HG03095 (cell line): ENCODE measurements around the gene PRLR.

Source experiments
- ATAC-seq: cut with Tn5 transposase; IDR thresholded peaks from one replicate; pipeline ENCODE4 v1.9.1; 2021; ENCODE audit warnings: moderate library complexity; ENCODE audit not compliant: unreplicated experiment

Gene PRLR

DNA sequence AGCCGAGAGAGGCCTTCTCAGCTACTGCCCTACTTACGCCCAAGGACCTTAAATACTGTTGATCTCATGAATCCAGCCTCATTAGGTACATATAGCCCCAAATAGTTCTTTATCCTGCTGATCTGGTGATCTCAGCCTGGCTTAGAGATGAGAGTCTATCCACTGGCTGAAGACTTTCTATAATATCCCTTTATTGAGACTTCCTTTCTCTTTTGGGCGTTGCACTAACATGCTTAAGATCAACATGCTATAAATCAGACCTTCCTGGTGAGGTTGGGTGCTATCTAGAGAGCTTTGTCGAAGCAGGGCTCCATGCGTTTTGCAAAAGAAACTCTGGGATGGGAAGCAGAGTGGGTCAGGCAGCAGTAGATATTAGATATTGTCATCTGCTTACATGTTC lies 138.6 kb downstream of the PRLR start:
- ATAC-seq = no peak

DNA sequence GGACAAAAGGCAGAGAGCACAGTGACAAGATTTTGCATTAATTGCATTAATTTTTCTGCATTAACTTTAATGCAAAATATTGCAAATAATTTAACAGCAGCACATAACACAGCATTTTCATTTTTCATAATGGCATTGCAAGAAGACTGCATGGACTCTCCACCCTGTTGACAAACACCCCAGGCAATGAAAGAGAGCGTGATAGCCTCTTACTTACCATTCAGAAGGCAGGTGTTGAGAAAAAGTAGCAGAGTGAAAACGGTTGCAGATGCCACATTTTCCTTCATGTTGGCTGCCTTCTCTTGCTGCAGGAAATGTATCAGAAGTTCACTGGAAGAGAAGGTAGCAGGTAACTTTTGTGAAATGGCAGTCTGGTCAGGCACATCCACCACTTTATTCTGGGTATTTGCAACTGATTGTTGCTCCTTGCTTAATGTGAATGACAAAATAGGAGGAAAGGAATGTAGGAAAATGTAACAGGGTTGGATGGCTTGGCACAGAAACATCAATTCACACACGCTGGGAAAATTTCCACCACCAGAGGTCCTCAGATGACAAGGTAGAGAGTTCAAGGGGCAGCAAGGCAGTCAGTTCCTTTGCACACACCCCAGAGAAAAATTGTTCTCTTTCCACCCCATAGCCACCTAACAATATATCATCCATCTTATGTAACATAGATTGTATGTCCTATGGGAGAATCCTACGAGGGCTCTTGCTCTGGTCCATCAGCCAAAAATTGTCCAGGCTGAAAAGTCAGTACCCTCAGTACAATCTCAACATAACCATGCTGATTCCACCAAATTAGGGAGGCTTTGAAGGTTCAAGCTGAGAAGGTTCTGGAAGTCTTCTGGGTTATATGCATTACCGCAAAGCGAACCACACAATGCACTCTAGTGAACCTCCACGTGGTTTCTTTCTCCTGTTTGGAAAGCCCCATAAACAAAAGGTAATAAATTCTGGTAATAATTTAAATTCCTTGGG lies 140.7 kb downstream of the PRLR start:
- ATAC-seq = no peak

DNA sequence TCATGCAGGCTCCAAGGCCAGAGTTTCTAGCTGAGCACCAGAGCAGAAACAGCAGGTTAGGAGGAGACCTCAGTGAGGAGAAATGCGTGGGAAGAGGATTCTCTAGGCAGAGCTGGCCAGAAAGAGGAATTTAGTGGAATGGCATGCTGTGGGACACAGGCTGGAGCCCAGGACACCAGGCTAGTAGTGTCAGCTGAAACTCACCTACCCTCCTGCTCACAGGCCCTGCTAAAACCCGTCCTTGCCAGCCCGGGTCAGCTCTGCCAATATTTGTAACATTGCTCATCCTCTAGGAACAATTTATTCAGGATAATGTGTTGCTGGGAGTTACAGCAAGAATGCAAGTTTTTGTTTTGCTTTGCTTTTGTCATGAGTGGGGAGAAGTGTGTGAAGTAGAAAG lies 142.3 kb downstream of the PRLR start:
- no peak for ATAC-seq

DNA sequence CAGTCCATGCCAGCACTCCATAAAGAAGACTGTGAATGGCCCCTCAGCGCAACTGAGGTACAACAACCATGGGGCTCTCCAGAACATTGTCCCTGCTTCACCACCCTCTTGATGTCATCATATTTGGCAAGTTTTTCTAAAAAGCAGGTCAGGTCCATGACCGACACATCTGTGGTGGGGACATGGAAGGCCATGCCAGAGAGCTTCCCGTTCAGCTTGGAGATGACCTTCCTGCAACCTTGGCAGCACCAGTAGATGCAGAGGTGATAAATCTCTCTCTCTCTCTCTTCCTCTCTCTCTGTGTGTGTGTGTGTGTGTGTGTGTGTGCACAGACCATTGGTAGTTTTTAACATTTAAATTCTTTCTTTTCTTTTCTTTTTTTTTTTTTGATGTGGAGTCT lies 147.1 kb downstream of the PRLR start:
- no peak for ATAC-seq

DNA sequence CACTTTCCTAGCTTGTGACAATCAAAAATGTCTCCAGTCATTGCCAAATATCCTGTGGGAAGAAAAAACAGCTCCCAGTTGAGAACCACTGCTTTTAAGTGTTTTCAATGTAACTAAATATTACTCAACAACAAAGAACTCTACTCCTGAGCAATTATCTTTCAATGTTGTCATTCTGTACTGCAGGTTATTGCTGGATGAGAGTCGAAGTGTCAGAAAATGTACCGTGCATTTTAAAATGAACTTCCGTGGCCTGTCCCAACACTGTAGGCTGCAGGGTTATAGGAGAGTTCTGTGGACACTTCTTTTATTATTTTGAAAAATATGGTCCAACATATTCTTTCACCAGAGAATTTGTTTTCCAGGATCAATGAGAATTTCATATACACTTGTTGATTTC lies 147.8 kb downstream of the PRLR start:
- ATAC-seq = no peak

DNA sequence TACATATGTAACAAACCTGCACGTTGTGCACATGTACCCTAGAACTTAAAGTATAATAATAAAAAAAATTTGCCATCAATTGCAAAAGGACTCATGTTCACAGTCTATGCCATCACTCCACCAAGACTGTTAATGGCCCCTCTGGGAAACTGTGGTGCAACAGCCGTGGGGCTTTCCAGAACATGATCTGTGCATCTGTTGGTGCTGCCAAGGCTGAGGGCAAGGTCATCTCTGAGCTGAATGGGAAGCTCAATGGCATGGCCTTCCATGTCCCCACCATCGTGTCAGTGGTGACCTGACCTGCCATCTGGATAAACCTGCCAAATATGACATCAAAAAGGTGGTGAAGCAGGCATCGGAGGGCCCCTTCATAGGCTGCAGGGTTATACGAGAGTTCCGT lies 149.2 kb downstream of the PRLR start:
- no peak for ATAC-seq

DNA sequence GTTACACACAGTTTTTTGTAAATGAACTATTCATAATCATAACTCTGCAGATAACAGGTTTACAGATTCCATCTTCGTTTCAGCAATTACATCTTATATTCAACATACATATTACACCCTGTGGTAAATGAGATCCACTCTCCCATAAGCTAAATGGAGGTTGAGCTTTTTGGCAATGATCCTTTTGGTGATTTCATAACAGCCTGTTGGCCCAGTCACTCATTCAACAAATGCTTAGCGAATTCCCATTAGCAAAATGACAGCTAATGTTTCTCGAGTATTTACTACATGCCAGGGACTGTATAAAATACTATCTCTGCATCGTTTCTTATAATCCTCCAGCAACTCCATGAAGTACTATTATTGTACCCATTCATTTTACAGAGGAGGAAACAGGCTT lies 157.1 kb downstream of the PRLR start:
- ATAC-seq = no peak

DNA sequence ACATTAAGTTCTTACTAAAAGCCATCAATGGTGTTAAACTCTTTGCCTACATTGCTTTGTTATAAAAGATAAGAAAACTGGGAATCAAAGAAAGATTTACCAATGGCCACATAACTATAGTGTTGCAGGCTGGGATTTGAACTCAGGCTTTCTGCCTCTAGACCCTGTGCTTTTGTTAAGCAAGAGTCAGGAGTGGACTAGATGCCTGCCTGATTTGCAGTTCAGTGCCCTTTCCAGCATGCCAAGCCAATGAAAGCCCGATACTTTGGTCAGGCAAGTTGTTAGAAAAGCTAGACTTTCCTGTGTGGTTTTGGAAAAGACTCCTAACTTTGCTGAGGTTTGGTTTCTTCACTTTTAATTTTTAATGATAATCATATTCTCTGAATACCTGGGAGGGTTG lies 161.1 kb downstream of the PRLR start:
- ATAC-seq = no peak

DNA sequence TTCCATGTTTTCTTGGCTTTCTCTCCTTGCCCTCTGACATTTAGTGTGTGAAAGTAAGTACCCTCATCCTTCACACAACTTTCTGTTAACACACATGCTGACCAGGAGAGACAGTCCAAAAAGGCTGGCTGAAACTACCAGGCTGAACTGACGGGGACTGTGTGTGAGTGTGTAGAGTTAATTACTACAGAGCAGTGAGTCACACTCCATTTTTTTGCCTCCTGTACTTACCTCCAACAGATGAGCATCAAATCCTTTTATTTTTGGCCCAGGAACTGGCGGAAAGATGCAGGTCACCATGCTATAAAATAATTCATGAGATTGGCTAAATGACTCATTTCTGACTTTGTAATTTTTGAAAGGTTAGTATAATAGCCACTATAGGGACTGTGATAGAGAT lies 162.3 kb downstream of the PRLR start:
- no peak for ATAC-seq

DNA sequence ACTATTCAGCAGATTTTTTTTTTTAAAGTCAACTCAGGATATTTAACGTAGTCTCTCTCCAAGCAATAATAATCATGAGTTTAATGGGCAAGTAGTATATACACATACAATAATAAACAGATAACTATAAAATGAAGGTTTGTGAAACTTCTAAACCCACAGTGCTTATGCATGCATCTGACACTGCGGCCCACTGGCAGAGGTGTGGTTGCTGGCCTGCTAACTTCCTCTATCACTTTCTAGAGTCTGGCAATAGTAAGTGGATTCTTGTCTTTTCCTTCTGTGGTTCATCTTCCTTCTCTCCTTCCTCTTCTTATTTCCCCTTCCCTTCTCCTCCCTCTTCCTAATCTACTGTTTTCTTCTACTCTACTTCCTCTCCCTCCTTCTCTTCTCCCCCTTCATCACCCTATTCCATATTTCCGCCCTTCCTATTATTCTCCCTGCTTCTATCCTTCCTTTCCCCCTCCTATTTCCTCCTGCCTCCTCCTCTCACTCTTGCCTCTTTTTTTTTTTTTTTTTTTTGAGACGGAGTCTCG lies 164.0 kb downstream of the PRLR start:
- no peak for ATAC-seq

DNA sequence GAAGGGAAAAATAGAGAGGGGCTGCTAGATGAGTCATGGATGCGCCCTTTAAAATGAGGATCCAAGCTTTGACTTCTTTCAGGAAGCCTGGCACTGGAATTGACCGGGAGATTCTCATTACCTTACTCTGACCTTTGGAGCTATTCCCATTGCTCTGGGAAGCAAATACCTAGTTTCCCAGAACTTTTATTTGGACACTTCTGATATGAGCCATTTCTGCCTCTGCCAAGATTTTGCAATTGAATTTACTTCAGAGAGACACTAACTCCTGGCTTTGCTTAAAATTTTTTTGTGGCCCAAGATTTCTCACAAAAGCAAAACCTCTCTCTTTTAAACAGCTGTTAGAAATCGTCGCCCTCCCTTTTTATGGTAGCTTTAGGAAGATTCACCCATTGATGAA lies 166.9 kb downstream of the PRLR start:
- ATAC-seq = no peak

DNA sequence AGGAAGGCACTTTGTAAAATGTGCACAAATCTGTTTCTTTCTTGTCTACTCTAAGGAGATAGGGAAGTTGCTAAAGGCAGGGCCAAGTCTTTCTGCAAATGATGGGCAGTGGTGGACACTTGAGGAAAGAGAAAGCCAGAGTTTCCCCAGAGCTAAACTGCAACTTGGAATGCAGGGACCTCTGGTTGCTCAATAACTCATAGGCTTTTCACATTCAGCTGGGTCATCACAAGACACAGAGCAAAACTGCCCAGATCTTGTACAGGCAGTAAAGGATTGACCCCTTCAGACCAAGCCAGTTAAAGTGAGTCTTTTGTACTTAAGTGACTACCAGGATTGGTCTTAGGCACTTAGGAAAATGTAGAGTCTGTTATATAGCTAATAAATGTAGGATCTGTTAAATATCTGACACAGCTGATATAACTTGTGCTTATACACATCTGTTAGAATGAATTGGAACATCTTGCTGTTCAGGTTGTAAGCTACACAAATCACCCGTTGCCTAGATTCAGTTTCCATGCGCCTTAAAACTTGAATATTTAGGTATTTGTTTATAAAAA lies 169.0 kb downstream of the PRLR start:
- ATAC-seq = no peak

DNA sequence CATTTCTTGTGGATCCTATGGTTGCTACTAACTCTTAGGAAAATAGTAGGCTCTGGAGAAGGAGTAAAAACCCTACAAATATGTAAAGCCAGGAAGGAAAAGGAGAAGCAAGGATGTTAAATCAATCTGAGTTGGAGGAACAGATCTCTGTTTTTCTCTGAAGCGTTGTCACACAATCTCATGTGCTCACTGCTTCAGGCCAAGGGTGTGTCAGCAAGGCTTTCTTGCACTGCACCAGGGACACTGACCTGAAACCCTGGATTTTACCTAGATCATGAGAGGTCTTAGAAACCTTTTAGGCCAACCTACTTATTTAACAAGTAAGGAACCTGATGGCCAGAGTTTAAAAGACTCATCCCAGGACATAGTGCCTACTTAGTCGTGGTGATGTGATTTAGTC lies 170.1 kb downstream of the PRLR start:
- ATAC-seq = no peak

DNA sequence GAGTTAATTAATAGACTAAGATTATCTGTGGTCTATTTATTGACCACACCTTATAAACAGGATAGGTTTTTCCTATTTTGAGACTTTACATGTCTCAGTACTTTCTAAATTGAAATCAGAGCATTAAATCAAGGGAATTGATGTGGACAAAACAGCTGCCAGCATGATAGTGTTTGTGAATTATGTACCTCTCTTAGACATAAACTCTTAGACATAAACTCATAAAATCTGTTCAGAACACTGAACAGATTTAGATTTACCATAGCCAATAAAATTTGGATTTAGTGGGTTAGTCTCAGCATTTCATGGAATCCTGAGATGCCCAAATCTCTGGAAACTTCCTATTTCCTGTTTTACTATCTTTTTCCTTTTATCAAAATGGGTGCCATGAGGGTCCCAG lies 171.0 kb downstream of the PRLR start:
- ATAC-seq = no peak

DNA sequence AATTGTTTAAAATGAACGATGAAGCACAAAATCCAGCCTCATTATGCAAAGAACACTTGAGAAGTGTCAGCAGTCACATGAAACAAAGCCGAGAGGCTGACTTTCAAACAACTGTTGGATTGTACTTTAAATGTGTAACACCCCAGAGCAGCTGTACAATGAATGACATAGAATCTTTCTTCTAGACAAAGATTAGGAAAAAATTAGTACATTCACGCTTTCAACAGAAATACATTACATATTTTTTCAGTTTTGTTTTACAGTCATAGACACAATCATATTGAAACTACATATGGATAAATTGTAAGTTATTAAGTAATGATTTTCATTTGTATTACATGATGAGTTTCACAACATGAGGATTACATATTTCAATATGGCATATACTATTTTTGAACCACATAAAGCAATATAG lies 171.9 kb downstream of the PRLR start:
- peak; percentile 87 for ATAC-seq

DNA sequence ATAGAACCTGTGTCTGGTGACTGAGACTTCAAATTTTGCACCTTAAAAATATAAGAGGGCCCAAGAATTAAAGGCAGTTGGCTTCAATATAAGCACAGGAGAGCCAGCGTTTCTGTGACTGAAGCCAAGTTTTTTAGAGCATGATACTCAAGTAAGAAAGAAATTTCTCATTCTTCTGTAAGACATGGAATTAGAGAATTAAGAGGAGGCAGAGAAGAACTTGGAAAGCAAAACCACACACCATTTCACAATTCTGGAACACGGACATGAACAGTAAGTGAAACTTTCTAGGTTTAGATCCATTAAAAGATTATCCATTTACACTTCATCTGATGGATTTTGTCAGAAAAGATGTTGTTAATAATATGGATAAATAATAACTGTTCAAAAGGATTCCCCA lies 173.6 kb downstream of the PRLR start:
- ATAC-seq = no peak

DNA sequence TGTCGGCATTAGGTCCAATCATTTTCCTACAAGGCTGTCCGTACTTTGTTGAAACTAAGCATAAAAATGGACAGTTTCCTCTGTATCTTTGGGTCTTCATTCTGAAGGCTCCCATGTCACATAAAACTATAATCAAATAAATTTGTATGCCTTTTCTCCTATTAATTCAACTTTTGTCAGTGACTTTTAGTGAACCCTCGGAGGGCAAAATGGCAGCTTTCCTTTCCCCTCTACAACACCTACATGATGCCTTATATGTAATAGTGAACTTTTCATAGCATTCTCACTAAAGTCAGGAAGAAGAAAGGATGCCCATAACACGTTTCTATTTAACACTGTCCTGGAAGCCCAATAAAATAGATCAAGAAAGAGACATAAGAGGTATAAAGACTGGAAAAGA lies 177.4 kb downstream of the PRLR start:
- ATAC-seq = no peak

DNA sequence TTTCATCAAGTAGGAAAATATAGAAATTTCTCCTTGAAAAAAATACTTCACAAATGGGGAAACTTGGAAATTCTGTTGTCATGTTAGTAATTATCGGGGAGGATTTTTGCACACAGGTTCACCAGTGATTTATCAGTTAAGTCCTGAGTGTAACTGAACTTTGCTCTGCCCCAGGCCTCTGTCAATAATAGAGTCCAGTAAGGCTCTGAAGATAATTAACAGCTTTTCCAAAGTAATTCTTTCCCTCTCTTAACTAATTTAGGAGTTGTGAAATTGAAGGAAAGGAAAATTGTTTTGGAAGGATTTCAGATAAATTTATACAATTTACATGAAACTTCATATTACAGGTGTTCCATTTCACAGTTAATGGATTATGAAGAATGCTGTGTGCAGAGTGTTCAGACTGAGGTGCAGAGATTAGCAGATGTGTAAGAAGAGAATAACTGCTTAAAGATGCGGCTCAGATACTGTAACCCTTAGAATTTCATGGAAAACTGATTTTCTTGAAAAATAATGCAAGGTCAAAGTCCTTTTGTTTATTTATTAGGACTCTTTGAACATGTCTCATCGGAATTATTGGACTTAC lies 179.7 kb downstream of the PRLR start:
- no peak for ATAC-seq

DNA sequence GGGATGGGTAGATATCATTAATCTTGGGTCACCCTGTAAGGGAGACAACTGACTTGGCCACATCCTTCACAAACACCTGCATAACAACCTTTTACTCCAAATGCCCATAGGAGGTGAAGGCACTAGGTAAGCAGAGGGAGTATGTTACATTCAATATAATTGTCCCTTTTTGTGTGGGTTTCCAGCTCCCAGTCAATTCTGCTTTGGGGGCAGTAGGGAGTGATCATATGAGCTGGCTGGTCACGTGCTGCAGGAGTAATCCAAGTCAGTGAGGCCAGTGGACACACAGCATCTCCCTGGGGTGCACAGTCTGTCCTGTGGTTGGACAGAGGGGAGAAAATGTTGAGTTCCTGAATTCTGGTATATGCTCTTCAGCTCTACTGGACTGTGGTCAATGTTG lies 181.4 kb downstream of the PRLR start:
- ATAC-seq = no peak

DNA sequence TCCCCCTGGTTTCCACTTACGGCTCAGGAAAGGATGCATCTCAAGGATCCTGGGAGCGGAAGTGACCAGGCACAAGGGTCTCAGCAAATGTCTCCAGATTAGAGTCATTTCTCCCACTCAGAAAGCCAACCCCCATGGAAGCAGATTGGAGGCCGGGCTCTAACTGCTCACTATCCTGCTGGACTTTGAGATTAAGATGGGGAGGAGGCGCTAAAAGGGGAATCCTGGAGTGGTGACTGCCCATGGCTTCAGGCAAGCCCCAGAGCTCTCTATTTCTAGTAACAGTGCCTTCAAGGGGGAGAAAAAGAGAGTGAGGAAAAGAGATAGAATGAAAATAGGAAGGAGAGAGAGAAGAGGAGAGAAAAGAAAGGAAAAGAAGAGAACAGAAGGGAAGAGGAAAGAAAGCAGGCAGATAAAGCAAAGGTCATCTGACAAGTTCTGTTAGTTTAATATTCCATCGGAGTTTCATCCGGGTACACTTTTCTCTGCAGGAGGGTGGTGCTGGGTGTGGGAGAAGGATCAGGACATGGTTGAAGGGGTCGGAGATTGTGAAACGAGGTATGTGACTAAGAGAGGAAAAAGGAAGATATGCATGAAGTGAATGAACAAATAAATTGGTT lies 182.4 kb downstream of the PRLR start, which contains the start of gene AGXT2:
AGXT2 (minus strand) TSS at position 165 of the 620 bp plus-strand sequence; CDS start at position 108, 57 bp downstream.
- ATAC-seq = no peak

DNA sequence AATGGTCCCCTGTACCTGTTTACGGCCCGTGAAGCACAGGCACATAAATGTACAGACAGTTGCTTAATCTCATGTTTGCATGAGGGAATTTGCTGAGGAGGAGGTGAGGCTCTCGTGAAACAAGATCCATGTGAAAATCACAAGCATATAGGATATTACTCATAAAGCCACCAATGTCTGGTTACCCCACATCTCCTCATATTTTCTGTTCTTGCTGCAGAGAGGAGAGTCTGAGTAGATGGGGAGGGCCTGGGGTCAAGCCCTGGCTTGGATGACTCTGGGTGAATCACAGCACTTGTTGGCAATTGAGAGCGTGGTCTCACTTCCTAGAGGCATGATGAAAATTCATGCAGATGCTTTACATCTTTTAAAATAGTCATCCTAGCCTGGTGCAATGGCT lies 183.5 kb downstream of the PRLR start:
- no peak for ATAC-seq
